ENCODE results near the gene CD79B.

CD79B gene

GRCh38 chr17:63950940-63951907 is 19.1 kb upstream of the CD79B start:
- DNase-seq = no peak

DNA sequence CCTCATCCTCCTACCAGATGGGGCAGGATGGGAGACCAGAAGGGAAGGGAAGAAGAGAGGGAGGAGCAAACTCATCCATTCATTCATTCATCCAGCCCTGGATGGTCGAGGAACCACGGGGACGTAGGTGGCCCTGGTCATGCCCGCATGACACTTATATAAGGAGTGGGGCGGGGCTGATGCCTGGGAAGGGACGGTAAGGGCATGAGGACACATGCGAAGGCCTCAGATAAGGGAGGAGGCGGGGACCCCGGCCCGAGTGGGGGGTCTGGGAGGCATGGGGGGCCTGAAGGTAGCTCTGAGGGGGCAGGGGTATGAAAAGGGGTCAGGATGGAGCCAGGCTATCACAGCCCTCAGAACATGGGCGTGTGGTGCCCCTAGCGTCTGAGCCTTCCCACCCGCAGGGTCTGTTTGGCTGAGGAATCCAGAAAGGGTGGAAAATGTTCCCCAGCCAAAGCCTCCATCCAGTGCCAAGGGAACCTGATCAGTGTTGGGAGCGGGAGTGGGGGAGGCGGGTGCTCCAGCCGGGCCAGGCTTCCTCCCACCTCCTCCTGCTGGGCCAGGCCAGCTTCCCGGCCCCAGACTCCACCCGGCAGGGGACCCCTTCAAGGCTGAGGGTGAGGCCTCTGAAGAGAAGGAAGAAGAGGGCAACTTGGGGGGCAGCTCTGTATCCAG is 17.6 kb upstream of the CD79B start:
- no peak for DNase-seq

- DNase-seq = no peak
These were observed 16.4 kb upstream of the CD79B start for GRCh38 chr17:63948521-63948920.

GRCh38 chr17:63947711-63948330 is 15.7 kb upstream of the CD79B start:
- no peak for DNase-seq

- peak; percentile 38 for DNase-seq
These were observed 14.6 kb upstream of the CD79B start for GRCh38 chr17:63946440-63947363.

DNA sequence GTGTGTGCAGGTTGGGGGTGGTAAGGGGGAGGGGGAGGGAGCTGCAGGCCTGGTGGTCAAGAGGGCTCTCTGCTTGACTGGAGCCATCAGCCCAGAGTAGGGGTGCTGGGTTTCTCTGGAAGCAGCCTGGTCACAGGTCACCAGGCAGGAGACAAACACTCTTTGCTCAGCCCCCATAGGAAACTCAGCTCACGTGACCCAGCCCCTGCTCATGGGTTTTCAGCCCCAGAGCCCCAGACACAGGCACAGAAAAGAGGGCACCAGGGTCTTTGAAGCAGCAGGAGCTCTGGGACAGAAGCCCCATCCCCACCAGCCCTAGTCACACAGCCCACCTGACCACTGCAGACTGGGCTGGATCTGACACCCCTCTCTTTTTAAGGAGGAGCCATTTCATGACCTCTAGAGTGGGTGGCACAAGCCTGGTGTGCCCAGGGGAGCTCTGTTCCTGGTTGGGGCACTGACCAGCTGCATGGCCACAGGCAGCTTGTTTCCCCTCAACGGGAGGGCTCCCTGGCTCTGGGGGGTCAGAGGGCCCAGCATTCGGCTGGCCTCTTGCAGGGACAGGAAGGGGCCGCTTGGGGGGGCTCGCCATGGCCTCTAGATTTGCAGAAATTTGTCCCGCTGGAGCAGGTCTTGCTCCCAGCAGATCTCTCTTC is 13.8 kb upstream of the CD79B start:
- no peak for DNase-seq

DNA sequence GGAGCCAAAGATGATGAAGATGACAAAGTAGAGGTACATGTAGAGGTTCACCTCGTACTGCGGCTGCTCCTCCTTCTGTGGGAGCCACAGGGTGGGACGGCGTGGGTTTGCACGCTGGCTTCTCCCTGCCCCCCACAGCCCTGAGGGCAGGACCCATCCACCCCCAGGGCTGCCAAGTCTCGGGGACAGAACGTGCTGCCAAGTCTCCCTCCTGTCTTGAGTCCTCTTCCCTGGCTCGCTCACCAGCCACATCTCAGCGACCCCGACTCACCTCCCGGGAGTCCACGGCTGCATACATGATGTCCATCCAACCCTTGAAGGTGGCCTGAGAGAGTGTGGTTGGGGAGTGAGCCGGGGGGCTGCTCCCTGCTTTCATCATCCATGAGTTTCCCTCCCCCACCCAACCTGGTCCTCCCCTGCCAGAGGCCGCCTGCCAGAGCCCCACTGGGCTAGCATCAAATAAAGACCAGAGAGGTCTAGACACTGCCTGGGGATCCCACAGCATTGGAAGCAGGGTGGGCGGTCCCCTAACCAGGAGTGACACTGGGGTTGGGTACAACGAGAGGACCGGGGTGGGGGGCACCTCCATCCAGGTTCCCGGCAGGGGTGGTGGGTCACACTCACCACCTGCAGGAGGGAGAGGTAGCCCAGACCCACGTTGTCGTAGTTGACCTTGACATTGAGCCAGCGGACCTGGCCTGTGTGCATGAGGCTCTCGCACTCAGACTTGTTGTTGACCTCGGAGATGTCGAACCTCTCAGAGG is 12.8 kb upstream of the CD79B start:
- no peak for DNase-seq

GRCh38 chr17:63943745-63944144 is 11.6 kb upstream of the CD79B start:
- DNase-seq = no peak

DNA sequence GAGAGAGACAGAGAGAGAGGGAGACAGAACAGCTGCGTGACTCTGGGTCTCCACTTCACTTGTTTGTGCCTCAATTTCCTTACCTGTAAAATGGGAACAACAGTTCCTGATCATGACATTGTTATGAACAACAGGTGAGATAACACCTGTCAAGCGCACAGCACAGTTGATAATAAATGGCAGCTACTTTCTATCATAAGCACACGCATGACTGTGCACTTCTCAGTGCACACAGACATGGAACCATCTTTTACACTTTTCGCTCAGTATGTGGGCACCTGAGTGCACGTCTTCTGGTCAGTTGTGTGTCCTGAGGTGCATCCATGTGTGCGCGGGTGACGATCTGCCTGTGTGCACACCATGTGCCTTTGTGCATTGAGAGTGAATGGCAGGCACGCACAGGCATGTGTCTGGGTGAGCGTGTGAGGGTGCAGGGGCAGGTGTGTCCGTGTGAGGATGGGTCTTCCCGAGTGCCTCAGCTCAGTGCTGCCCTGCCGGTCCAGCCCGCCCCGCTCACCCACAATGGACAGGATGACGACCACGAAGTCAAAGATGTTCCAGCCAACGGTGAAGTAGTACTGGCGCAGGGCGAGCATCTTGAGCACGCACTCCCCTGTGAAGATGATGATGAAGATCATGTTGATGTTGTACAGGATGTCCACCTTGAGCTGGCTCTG is 10.3 kb upstream of the CD79B start:
- DNase-seq = no peak

DNA sequence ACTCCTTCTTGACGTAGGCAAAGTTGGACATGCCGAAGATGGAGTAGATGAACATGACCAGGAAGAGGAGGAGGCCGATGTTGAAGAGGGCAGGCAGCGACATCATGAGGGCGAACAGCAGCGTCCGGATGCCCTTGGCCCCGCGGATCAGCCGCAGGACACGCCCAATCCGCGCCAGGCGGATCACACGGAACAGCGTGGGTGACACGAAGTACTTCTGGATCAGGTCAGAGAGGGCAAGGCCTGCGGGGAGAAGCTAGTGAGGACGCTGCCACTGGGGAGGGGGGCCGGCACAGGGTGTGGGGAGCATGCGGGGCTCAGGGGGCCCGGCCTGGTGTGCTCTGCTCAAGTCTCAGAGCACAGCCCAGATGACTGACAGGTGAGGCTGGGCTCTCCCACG is 9.6 kb upstream of the CD79B start:
- DNase-seq = no peak

GRCh38 chr17:63941162-63941561 is 9.0 kb upstream of the CD79B start:
- DNase-seq = no peak

GRCh38 chr17:63940584-63940983 is 8.5 kb upstream of the CD79B start:
- DNase-seq = no peak

GRCh38 chr17:63939884-63940283 is 7.8 kb upstream of the CD79B start:
- DNase-seq = no peak

GRCh38 chr17:63939401-63939800 is 7.3 kb upstream of the CD79B start:
- no peak for DNase-seq

DNA sequence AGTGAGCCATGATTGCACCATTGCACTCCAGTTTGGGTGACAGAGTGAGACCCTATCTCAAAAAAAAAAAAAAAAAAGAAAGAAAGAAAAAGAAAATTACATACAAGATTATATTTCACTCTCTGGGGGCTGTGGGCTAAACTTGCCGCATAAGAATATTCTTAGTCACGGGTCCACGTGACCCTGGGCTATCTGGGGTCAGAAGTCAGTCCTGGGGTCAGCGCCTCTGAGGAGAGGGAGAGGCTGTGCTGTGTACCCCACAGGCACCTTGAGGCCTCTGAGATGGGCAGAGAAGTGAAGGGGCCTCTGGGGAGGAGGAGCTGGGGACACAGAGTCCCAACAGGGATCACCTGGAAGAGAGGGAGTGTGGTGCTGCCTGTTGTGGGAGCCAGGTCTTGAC is 5.8 kb upstream of the CD79B start:
- DNase-seq = no peak

GRCh38 chr17:63937319-63937718 is 5.2 kb upstream of the CD79B start:
- DNase-seq = no peak

- no peak for DNase-seq
These were observed 2.3 kb upstream of the CD79B start for GRCh38 chr17:63934183-63935112.

DNA sequence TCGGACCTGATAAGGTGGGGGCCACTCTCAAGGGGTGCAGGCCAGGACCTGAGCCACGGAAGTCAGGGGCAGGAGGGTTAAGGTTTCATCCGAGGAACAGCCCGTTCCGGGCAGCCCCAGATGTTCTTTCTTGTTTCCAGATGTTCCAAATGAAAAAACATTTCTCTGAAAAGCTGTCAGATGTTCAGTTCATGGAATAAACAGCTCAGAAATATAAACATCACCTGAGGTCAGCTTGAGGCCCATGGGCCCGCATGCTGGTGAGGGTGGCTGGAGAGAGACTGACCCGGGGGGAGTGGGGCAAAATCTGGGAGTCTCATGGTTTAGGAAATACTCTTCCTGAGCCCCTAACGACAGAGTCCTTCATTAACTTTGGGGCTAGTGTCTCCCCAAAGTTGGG is 1.5 kb upstream of the CD79B start:
- DNase-seq = no peak

DNA sequence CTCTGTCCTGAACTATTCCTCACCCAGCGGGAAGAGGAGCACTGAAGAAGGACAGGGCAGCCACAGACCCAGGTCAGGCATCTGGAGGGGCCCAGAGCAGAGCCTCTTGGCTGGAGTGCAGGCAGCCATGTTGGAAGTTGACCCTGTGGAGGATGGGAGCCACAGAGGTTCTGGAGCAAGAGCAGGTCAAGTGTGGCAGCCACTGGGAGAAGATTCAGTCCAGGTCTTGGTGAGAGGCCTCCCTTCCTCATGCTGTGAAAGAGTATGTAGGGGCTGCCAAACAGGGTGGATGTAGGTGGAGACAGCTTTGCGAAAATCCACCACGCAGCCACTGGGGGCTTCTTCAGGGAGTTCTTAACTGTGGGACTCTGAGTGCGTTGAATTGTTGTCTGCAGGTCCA is 590 bp upstream of the CD79B start:
- no peak for DNase-seq
